GM12878 (cell line): ENCODE results near the gene SCN10A. TPM values are rescaled to one million over a fixed set of nuclear protein-coding genes. Genes with fewer than 3 reads are reported as not detected.

Experiments
- ATAC-seq: fragments of 200-7000 bp; cut with Tn5 transposase; 3 replicates; pipeline ENCODE4 v1.9.1; 2020; ENCODE audit warnings: mild to moderate bottlenecking, moderate library complexity
- BruUV-seq: library from RNA; stranded (reverse); fragments of 400-500 nt; replicated peaks from 2 replicates; lab custom pipeline; 2021; lab: Mats Ljungman, UMichigan
- CTCF ChIA-PET: fragments of 300-600 bp; sonication (Branson Sonifier 250); formaldehyde crosslinking; extraction: SDS; loops from one replicate; lab custom pipeline; 2021; ENCODE audit warnings: inconsistent platforms; lab: Yijun Ruan, JAX
- POLR2A ChIA-PET: fragments of 350-600 bp; formaldehyde crosslinking; extraction: SDS; loops from one replicate; lab custom pipeline; 2021; ENCODE audit warnings: inconsistent platforms; lab: Charles Lee
- RAD21 ChIA-PET: fragments of 300-600 bp; sonication (Branson Sonifier 250); formaldehyde crosslinking; loops from one replicate; lab custom pipeline; 2023; ENCODE audit warnings: antibody characterized with exemption; ENCODE audit not compliant: unreplicated experiment; lab: Charles Lee
- SMC1A ChIA-PET: fragments of 300-600 bp; sonication (Branson Sonifier 250); formaldehyde crosslinking; loops from one replicate; lab custom pipeline; 2023; ENCODE audit not compliant: unreplicated experiment, uncharacterized antibody; lab: Charles Lee
- DNase-seq: peaks from one replicate; pipeline ENCODE4 v3.0.0-alpha.2; 2011; ENCODE audit warnings: low read depth, low spot score
- FAIRE-seq: peaks from 3 replicates; lab custom pipeline; 2011; peaks lifted over from hg19 to GRCh38; lab: Jason Lieb, UNC
- H2AFZ ChIP-seq: 2 replicates; pipeline ENCODE4 v1.6.0; 2011; ENCODE audit warnings: low read depth, low read length, control low read depth; ENCODE audit not compliant: control insufficient read depth
- H3K27ac ChIP-seq: 2 replicates; pipeline ENCODE4 v1.5.1; 2011; ENCODE audit warnings: control low read depth; ENCODE audit not compliant: control insufficient read depth, insufficient read depth
- H3K27me3 ChIP-seq, 2 experiments: replicated peaks in 1 of 2; 2 replicates each; pipeline versions ENCODE4 v1.6.0 to v1.6.1; 2011; ENCODE audit warnings: low read length in 1 of 2; ENCODE audit not compliant: control insufficient read depth in 2 of 2, insufficient read depth in 2 of 2
- H3K36me3 ChIP-seq, 2 experiments: 2 replicates each; pipeline ENCODE4 v1.5.1; 2011; ENCODE audit warnings: low read length in 1 of 2; ENCODE audit not compliant: control insufficient read depth in 2 of 2, insufficient read depth in 2 of 2
- H3K4me1 ChIP-seq: 2 replicates; pipeline ENCODE4 v1.6.1; 2011; ENCODE audit warnings: mild to moderate bottlenecking, low read length, moderate library complexity, mixed read lengths; ENCODE audit not compliant: control insufficient read depth, insufficient read depth
- H3K4me2 ChIP-seq: 2 replicates; pipeline ENCODE4 v1.6.0; 2011; ENCODE audit warnings: control low read depth; ENCODE audit not compliant: control insufficient read depth, insufficient read depth
- H3K4me3 ChIP-seq: fragments of 200-600 bp; sonication (generic); 2 replicates; pipeline ENCODE4 v1.5.1; 2016
- H3K79me2 ChIP-seq: 2 replicates; pipeline ENCODE4 v1.6.0; 2011; ENCODE audit warnings: low read length; ENCODE audit not compliant: control insufficient read depth, insufficient read depth
- H3K9ac ChIP-seq: 2 replicates; pipeline ENCODE4 v1.8.0; 2011; ENCODE audit warnings: low read length, control low read depth, mixed read lengths; ENCODE audit not compliant: control insufficient read depth, insufficient read depth
- H3K9me3 ChIP-seq: replicated peaks from 3 replicates; pipeline ENCODE4 v1.5.1; 2011; ENCODE audit warnings: mild to moderate bottlenecking, low read length; ENCODE audit not compliant: control insufficient read depth, insufficient read depth
- H4K20me1 ChIP-seq: 2 replicates; pipeline ENCODE4 v1.6.0; 2011; ENCODE audit not compliant: control insufficient read depth, insufficient read depth
- ASH2L ChIP-seq: fragments of 300-600, 200-600 bp; sonication (generic); IDR thresholded peaks from 2 replicates; pipeline ENCODE4 v1.6.1; 2017; ENCODE audit warnings: low read depth, mild to moderate bottlenecking, borderline replicate concordance
- EZH2 ChIP-seq: IDR thresholded peaks from 2 replicates; pipeline ENCODE4 v1.6.1; 2012; ENCODE audit warnings: low read depth, mild to moderate bottlenecking, control low read depth, inconsistent platforms, low read length, borderline replicate concordance; ENCODE audit not compliant: control insufficient read depth
- MLLT1 ChIP-seq: fragments of 450-650 bp; IDR thresholded peaks from 2 replicates; pipeline ENCODE4 v1.6.1; 2016; ENCODE audit warnings: mild to moderate bottlenecking
- PKNOX1 ChIP-seq: fragments of 450-650 bp; IDR thresholded peaks from 2 replicates; pipeline ENCODE4 v1.6.1; 2016; ENCODE audit warnings: mild to moderate bottlenecking
- PRDM15 ChIP-seq: fragments of 450-650 bp; formaldehyde crosslinking; IDR thresholded peaks from 2 replicates; pipeline ENCODE4 v1.4.0; 2020; ENCODE audit warnings: mild to moderate bottlenecking, moderate library complexity
- RB1 ChIP-seq: fragments of 450-650 bp; formaldehyde crosslinking; IDR thresholded peaks from 2 replicates; pipeline ENCODE4 v1.6.1; 2017; ENCODE audit warnings: mild to moderate bottlenecking, borderline replicate concordance
- RBBP5 ChIP-seq: fragments of 200-600 bp; sonication (generic); conservative IDR thresholded peaks from 2 replicates; pipeline ENCODE4 v1.6.1; 2016
- SMC3 ChIP-seq: IDR thresholded peaks from 2 replicates; pipeline ENCODE4 v1.6.1; 2011; ENCODE audit warnings: low read length, improper control_type of control experiment, borderline replicate concordance
- STAT1 ChIP-seq: fragments of 450-650 bp; conservative IDR thresholded peaks from 2 replicates; pipeline ENCODE4 v1.6.1; 2014; ENCODE audit warnings: antibody characterized with exemption, mild to moderate bottlenecking
- ZBED1 ChIP-seq: IDR thresholded peaks from 2 replicates; pipeline ENCODE4 v1.6.1; 2016; ENCODE audit warnings: borderline replicate concordance
- ZBTB33 ChIP-seq: fragments of 450-650 bp; IDR thresholded peaks from 2 replicates; pipeline ENCODE4 v1.6.1; 2017; ENCODE audit warnings: mild to moderate bottlenecking
- ZBTB4 ChIP-seq: fragments of 450-650 bp; formaldehyde crosslinking; IDR thresholded peaks from 2 replicates; pipeline ENCODE4 v1.4.0; 2022; ENCODE audit warnings: mild to moderate bottlenecking, moderate library complexity
- ZSCAN29 ChIP-seq: fragments of 450-650 bp; IDR thresholded peaks from 2 replicates; pipeline ENCODE4 v1.6.1; 2017; ENCODE audit warnings: mild to moderate bottlenecking, moderate library complexity
- in situ Hi-C: fragments of 300-500 bp; cut with MboI; formaldehyde crosslinking; loops from 9 replicates; pipeline ENCODE4 v1.14.3; 2018; ENCODE audit warnings: mixed read lengths
- intact Hi-C: fragments of 100-400 bp; cut with micrococcal nuclease; formaldehyde crosslinking; loops from one replicate; pipeline ENCODE4 v1.14.2; 2022; ENCODE audit not compliant: unreplicated experiment
- polyA plus RNA-seq, 11 experiments: library from polyadenylated mRNA; depleted of rRNA in 4 of 11; unstranded in 6 of 11; stranded (reverse) in 5 of 11; fragments of >200 nt; fragmentation: Nextera tagmentation in 4 of 11; fragmentation: Illumina TruSeq in 1 of 11; extraction: Ambion mirVana in 4 of 11; extraction: Trizol in 1 of 11; gene quantifications; 1 replicate in 1 of 11; 2 replicates in 10 of 11; pipeline versions ENCODE4 v1.2.1 to v1.2.3, GENCODE V29; 2011 to 2016; ENCODE audit warnings: inconsistent platforms in 2 of 11, missing spikeins in 2 of 11, low read depth in 1 of 11
- total RNA-seq, 4 experiments: library from RNA; depleted of rRNA in 3 of 4; stranded (reverse); fragments of >200 nt in 3 of 4; fragmentation: Illumina TruSeq in 1 of 4; extraction: Trizol in 1 of 4; gene quantifications; 2 replicates each; pipeline versions ENCODE4 v1.2.1 to v1.2.3, GENCODE V29; 2013 to 2021

Gene SCN10A
- total and polyA plus RNA-seq, 10 of the 15 experiments (the other 5 are each of a cell fraction or from before 2014, with no cell fraction given): not detected

GRCh38 chr3:38773528-38773927 lies 42.5 kb downstream of the SCN10A start:
- in situ Hi-C loops (no loop called here), intact Hi-C loops (no loop called here)
- FAIRE-seq: no peak
- no peak for ATAC-seq
- Histone ChIP-seq H3K27me3 (no peaks in the 10 kb centered on the region; a peak in 1 of 4 replicates), H3K79me2 (no peaks in the 10 kb centered on the region), H2AFZ (no peak overlapping the region), H3K4me2 (no peak overlapping the region), H3K9me3 (no peaks in the 10 kb centered on the region), H3K27ac (no peak overlapping the region), H3K36me3 (no peaks in the 10 kb centered on the region), H3K9ac (no peak overlapping the region), H4K20me1 (no peaks in the 10 kb centered on the region), H3K4me3 (no peak overlapping the region), H3K4me1 (no peaks in the 10 kb centered on the region)
- no TSS peak for BruUV-seq
- ChIA-PET POLR2A (no interaction called here), CTCF (no interaction called here), RAD21 (no interaction called here), SMC1A (no interaction called here)
- no peak for DNase-seq
- TF ChIP-seq ZBTB4 (CRISPR knock-in tag): no peak
- TF ChIP-seq STAT1: no peak
- TF ChIP-seq RB1: no peak
- no peak for TF ChIP-seq ASH2L
- no peak for TF ChIP-seq PRDM15 (CRISPR knock-in tag)
- no peak for TF ChIP-seq PKNOX1
- TF ChIP-seq EZH2: no peak
- TF ChIP-seq ZBED1: no peak
- TF ChIP-seq SMC3: no peak
- no peak for TF ChIP-seq RBBP5
- no peak for TF ChIP-seq MLLT1
- no peak for TF ChIP-seq ZBTB33
- TF ChIP-seq ZSCAN29: no peak
- TF ChIP-seq, all 136 proteins: peak for 0
